Measurements from ENCODE around the gene SIRT3.

The SIRT3 gene

GRCh38 chr11:213111-213510 is 23.0 kb downstream of the SIRT3 start:
- no peak for DNase-seq

- no peak for DNase-seq
Observed at GRCh38 chr11:212150-213100, 23.7 kb downstream of the SIRT3 start.

DNA sequence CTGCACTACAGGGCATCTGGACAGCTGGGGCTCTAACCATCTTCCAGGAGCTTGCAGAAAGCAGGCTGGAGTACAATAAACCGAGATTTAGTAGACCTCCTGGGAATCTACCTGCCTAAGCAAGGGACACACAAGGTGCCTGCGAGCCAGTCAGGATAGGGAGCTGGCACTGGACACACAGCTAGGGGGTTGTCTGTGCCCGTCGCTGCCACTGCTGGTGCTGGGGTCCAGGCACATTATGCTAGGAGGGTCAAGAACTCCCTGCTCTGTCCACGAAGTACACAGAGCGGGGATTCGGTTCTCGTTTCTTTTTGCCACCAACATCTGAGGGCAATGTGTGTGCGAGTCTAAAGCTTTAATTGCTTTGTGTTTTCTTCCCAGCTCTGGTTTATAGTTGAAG is 24.4 kb downstream of the SIRT3 start:
- DNase-seq, result no peak

- no peak for DNase-seq
Observed at GRCh38 chr11:211295-211694, 24.8 kb downstream of the SIRT3 start.

DNA sequence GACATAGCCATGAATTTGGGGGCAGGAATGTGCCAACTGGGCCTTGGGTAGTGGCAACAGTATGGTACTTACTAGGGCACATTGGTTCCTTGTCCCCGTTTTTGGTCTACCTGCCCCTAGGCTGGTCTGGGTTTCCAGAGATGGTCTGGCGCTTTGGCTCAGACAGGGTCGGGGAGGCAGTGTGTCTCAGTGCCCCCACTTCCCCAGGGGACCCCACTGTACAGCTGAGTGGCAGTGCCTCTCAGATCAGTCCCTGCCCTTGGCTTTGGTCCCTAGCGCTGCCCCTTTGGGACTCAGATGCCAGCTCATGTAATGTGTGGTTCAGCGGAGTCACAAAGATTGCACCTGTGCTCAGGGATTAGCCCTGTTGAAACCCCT is 25.4 kb downstream of the SIRT3 start:
- DNase-seq, result no peak

GRCh38 chr11:210122-210802 is 25.9 kb downstream of the SIRT3 start:
- DNase-seq, result no peak

DNA sequence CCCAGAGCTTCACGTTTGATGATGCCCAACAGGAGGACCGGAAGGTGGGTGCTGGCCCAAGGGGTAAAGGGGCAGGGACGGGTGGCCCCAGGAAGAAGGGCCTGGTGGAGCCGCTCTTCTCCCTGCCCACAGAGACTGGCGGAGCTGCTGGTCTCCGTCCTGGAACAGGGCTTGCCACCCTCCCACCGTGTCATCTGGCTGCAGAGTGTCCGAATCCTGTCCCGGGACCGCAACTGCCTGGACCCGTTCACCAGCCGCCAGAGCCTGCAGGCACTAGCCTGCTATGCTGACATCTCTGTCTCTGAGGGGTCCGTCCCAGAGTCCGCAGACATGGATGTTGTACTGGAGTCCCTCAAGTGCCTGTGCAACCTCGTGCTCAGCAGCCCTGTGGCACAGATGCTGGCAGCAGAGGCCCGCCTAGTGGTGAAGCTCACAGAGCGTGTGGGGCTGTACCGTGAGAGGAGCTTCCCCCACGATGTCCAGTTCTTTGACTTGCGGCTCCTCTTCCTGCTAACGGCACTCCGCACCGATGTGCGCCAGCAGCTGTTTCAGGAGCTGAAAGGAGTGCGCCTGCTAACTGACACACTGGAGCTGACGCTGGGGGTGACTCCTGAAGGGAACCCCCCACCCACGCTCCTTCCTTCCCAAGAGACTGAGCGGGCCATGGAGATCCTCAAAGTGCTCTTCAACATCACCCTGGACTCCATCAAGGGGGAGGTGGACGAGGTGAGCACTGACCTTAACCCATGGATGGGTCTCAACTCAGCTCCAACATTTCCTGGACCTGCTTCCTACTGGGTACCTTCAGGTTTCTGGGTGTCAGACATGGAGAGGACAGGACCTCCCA is 26.6 kb downstream of the SIRT3 start:
- peak in 1 of 2 donors; percentile 18 for DNase-seq

DNA sequence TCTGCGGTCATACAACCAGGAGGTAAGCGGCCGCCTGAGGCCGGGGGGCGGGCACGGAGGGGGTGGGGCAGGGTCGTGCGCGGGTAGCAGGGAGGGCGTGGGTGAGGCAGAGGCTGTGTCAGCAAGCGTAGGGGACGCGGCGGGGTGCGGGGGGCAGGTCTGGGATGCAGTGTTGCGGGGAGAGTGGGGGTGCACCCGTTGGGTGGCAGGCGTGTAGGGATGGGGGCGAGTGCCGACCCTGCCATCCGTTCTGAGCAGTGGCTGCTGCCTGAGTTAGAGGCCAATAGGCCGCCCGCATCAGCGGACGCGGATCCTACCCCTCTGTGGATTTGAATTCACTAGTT is 27.3 kb downstream of the SIRT3 start:
- DNase-seq, result no peak

DNA sequence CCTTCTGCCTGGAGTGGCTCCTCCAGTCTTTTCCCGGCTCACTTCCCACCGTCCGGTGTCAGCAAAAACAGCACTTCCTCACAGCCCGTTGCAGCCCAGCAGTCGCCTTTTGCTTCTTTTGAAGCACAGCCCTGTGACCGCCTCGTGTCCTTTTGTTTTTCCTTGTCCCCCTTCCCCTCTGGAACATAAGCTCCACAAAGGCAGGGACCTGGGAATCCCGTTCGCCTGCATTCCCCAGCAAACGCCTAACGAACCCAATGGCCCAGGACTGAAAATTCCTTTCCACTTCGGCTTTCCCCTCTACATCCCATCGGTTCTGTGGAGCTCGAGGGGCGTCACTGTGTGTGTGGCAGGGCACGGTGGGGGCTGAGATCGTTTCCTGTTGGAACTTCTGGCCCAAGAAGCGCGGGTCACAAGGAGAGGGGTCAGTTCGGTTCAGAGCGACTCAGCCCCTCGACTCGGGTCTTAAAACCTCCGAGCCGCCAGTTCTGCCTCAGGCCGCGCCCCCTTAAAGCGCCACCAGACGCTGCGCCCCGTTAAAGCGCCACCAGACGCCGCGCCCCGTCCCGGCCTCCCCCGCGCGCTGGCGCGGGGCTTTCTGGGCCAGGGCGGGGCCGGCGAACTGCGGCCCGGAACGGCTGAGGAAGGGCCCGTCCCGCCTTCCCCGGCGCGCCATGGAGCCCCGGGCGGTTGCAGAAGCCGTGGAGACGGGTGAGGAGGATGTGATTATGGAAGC is 27.8 kb downstream of the SIRT3 start:
- peak; percentile 82 to 86 for DNase-seq

DNA sequence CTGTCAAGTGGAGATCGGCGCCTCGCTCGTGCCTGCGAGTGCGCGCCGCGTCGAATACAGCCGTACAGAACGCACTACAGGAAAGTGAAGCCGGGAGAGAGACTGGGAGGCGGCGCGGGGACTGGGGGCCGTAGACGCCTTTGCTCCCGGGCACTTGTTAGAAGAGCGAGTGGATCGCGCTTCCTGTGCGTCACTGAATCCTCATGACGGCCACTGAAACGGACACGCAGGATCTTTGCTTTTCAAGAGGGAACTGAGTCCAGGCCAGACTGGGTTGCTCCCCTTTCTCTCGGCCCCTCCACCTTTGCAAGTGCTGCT is 28.3 kb downstream of the SIRT3 start:
- DNase-seq, result no peak

DNA sequence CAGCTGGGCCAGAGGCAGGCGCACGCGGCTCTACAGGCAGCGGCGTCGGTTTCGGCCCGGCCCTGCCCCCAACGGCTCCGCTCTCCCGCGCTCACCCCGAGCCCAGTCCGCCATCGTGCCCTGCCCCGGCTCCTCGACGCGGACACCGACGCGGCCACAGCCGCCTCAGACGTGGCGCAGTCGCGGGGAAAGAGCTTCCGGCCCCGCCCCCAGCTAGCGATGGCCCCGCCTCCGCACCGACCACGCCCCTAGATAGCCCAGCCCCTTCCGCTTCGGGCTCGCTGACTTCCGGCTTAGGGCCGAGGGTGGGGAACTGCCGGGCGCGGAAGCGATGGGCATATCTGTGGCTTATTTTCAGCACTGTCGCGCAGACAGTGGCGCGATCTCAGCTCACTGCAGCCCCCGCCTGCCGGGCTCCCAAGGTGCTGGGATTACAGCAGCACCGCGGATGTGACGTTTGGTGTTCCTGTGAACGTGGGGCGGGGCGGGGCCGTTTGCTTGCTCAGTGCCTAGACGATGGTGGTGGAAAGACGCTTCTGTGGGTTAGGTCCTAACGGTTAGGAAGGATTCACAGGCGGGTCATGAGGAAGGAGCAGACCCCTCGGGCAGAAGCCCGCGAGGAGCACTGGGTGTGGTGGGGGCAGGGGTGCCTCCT is 28.8 kb downstream of the SIRT3 start, which contains the start of the genes BET1L and RIC8A:
TSS of gene BET1L (minus strand) at position 192 of the 655 bp plus-strand sequence. CDS start at position 114, 78 bp downstream.
TSS of gene RIC8A (plus strand) at position 501 of the 655 bp plus-strand sequence. CDS start 1,147 bp downstream, outside the sequence.
- peak; percentile 96 to 97 for DNase-seq

DNA sequence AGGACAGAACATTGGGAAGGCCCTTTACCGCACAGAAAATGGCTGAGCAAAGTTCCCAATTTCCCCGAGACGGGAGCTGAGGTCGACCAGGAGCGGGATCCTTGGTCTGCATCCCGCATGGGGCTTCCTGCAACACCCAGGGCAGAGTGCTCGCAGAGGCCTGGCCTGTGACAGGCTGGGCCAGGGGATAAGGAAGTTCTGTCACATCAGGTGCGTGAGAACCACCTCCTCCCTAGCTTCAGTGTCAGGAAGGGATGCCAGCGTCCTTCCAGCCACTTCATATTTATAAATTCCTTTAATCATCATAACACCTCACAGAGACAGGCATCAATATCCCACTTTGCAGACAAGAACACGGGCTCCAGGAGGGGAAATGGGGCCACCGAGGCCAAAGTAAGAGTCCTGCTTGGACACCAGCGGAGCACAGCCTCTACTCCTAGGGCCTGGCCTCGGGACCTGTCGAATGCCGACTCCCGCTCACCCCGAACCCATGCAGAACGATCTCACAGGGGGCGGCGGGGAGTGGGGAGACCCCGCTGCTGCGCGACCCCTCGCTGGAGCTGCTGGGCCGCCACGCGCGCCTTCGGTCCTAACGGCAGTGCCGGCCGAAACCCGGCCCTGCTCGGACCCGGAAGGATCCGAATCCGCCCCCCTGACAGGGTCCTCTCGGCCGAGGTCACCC is 29.5 kb downstream of the SIRT3 start:
- DNase-seq, result peak; percentile 30 to 38

GRCh38 chr11:206002-206384 is 30.1 kb downstream of the SIRT3 start:
- peak in 1 of 2 donors; percentile 15 for DNase-seq

DNA sequence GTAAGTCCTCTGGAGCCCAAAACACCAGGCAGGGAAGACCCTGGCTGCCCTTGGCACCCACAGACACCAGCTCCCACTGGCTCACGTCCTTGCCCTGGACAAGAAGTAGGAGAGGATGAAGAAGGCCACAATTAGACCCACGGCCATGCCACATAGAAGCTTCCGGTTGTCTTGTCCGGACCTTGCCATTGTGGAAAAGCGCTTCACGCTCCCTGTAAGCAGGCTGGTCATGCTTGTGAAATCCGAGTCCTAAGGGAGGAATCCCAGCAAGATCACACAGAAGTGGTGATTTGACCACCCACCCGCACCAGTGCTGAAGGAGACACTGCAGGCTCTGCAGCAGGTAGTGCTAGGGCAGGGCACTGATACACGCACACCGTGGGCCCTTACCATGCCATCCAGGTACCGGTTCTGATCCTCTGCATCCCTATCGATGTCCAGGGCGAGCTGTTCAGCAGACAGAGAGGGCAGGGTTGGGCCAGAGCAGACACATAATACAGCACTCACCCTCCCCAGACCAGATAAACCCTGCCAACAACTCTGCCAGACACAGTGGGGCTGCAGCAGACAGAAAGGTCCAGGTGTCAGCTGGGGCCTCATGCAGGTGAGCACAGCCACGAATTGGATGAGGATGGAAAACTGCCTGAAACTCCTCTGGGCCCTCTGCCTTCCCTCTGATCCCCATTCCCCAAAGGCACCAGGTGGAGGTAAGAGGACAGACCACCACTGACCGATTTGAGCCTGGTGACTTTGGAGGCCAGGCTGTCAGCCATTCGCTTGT is 30.7 kb downstream of the SIRT3 start:
- DNase-seq, result no peak

DNA sequence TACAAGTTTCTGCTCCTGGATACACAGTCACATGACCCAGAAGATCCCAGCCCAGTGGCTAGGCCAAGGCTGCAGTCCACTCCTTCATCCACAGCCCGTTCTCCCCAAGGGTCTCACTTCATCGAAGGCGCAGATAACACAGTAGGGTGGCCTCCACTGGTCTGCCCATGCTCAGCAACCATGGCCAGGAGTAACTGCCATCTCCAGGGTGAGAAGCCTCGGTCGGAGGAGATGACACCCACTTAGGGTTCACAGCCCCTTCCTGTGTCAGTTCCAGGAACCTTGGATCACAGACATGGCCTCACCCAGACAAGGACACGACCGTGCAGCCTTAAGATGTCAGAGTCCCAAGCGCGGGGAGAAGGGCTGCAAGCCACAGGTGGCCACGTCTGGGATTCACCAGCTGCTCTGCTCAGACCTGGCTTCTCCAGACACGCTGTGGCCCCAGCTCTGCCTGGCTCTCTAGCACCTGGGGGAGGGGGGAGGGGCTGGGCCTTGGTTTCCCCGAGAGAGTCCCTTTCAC is 31.5 kb downstream of the SIRT3 start:
- DNase-seq, result no peak

DNA sequence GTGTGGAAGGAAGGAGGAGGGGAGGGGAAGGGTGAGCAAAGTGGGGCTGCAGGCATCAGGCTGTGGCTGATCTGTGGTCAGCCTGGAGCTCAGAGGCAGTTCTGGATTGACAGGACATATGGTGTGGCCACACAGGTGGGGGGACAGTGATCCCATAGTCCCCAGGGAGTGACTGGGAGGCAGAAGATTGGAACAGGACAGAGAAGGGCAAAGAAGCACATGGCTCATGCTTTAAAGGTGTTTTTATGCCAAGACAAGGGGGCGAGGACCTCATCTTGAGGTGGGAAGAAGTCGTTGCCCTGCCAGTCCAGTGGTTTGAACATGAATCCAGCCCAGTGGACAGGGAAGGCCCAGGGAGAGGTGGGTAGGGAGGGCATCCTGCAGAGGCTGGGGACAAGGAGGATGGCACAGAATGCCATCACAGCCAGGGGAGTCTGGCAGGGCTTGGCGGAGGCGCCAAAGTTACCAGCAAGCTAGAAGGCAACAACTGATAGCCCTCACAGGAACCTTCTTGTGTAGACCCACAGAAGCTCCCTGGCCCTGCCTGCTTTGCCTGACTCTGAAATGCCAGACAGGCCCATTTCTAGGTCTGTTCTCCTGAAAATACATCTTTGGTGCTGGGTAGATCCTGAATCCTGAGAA is 32.1 kb downstream of the SIRT3 start:
- no peak for DNase-seq

GRCh38 chr11:203056-203944 is 32.8 kb downstream of the SIRT3 start:
- DNase-seq, result peak in 1 of 2 donors; percentile 15

- DNase-seq, result peak in 1 of 2 donors; percentile 18
Observed at GRCh38 chr11:202490-202889, 33.7 kb downstream of the SIRT3 start.

DNA sequence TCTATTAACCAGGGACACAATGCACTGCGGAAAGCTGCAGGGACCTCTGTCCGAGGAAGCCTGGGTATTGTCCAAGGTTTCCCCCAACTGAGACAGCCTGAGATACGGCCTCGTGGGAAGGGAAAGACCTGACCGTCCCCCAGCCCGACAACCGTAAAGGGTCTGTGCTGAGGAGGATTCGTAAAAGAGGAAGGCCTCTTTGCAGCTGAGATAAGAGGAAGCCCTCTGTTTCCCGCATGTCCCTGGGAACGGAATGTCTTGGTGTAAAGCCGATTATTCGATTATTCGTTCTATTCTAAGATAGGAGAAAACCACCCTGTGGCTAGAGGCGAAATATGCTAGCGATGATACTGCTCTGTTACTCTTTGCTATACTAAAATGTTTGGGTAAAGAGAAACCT is 34.2 kb downstream of the SIRT3 start:
- no peak for DNase-seq

Measured in stimulated activated CD4-positive, alpha-beta T cell treated with anti-CD3 and anti-CD28 coated beads, Interleukin-2, amount 100 ng/mL, for 24 hours (primary cell).